HG02885 (cell line): Measurements from ENCODE around the gene PDLIM5.

Experiments used
- ATAC-seq: cut with Tn5 transposase; IDR thresholded peaks from one replicate; pipeline ENCODE4 v1.9.1; 2021; ENCODE audit warnings: mild to moderate bottlenecking; ENCODE audit not compliant: unreplicated experiment, poor library complexity

Gene PDLIM5

GRCh38 chr4:94426783-94427182 is 25.0 kb upstream of the PDLIM5 start:
- no peak for ATAC-seq

- ATAC-seq = no peak
Observed at GRCh38 chr4:94428884-94429283, 22.9 kb upstream of the PDLIM5 start.

GRCh38 chr4:94430406-94430805 is 21.3 kb upstream of the PDLIM5 start:
- ATAC-seq = no peak

GRCh38 chr4:94431388-94431787 is 20.4 kb upstream of the PDLIM5 start:
- no peak for ATAC-seq

GRCh38 chr4:94434505-94434904 is 17.2 kb upstream of the PDLIM5 start:
- ATAC-seq = no peak

- no peak for ATAC-seq
Observed at GRCh38 chr4:94435874-94436273, 15.9 kb upstream of the PDLIM5 start.

GRCh38 chr4:94436512-94436911 is 15.2 kb upstream of the PDLIM5 start:
- no peak for ATAC-seq

GRCh38 chr4:94439606-94440005 is 12.1 kb upstream of the PDLIM5 start:
- ATAC-seq = no peak

GRCh38 chr4:94441838-94442237 is 9.9 kb upstream of the PDLIM5 start:
- no peak for ATAC-seq

- ATAC-seq = no peak
Observed at GRCh38 chr4:94442251-94442650, 9.5 kb upstream of the PDLIM5 start.

- ATAC-seq = no peak
Observed at GRCh38 chr4:94446386-94446785, 5.4 kb upstream of the PDLIM5 start.

GRCh38 chr4:94447754-94448411 is 3.9 kb upstream of the PDLIM5 start:
- no peak for ATAC-seq

GRCh38 chr4:94448815-94449375 is 2.8 kb upstream of the PDLIM5 start:
- no peak for ATAC-seq

GRCh38 chr4:94451051-94451694 is 569 bp upstream of the PDLIM5 start:
- no peak for ATAC-seq

GRCh38 chr4:94452476-94453371 is 982 bp downstream of the PDLIM5 start:
- ATAC-seq = peak; percentile 13

- no peak for ATAC-seq
Observed at GRCh38 chr4:94453391-94453963, 1.7 kb downstream of the PDLIM5 start.

- ATAC-seq = no peak
Observed at GRCh38 chr4:94454405-94454804, 2.7 kb downstream of the PDLIM5 start.

- no peak for ATAC-seq
Observed at GRCh38 chr4:94455081-94455480, 3.3 kb downstream of the PDLIM5 start.

- ATAC-seq = no peak
Observed at GRCh38 chr4:94457692-94458106, 6.0 kb downstream of the PDLIM5 start.

- no peak for ATAC-seq
Observed at GRCh38 chr4:94458682-94459081, 6.9 kb downstream of the PDLIM5 start.
